ENCODE results near the gene TMEM232. TPM values are rescaled to one million over a fixed set of nuclear protein-coding genes. Genes with fewer than 3 reads are reported as not detected.

Gene TMEM232
- polyA plus RNA-seq, 1 donor (not counting 4 experiments of a cell fraction or from before 2014, with no cell fraction given) = 1.00 TPM

DNA sequence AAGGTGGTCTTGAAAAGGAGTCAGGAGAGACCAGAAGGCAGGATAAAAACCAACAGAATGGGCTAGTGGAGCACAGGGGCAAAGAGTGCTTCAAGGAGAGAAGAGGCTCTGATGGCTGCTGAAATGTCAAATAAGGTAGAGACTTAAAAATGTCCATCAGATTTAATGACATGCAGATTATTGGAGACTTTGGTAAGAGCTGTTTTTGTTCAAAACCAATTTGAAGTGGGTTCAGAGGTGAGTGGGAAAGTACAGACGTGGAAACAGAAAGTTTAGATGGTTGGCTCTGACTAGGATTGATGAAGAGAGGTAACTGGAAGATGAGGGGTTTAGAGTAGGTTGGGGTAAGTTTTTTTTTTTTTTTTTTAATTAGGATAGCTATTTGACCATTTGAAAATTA lies 26.5 kb upstream of the TMEM232 start:
- H3K79me2 ChIP-seq (ENCODE audit: control insufficient read depth, insufficient read depth, low read length) = no peaks in the 10 kb centered on the region
- H3K4me2 ChIP-seq (ENCODE audit: control insufficient read depth, extremely low read depth, insufficient read depth, low read depth, low read length) = no peak overlapping the region
- dilution Hi-C loops (cut with MboI; ENCODE audit: extremely low pct_ligation_motif_present, low sequenced_read_pairs) = no loop called here
- no peak overlapping the region for H3K9ac ChIP-seq (ENCODE audit: control insufficient read depth, extremely low read depth, insufficient read depth, low read length)
- H3K9me1 ChIP-seq (ENCODE audit: control insufficient read depth, extremely low read depth, insufficient read depth, low read length) = no peaks in the 10 kb centered on the region
- H3K9me3 ChIP-seq (ENCODE audit: control insufficient read depth, low read depth, low read length) = no peaks in the 10 kb centered on the region
- H3K27me3 ChIP-seq (ENCODE audit: control insufficient read depth, extremely low read depth, insufficient read depth, low read length) = no peaks in the 10 kb centered on the region
- no peak overlapping the region for H2AFZ ChIP-seq (ENCODE audit: control insufficient read depth, low read length)
- H3K4me1 ChIP-seq (ENCODE audit: control insufficient read depth, extremely low read depth, insufficient read depth, low read length) = peaks cover 3% of the 10 kb centered on the region
- H3K4me3 ChIP-seq (ENCODE audit: control insufficient read depth in 2 of 3, extremely low read depth in 1 of 3, insufficient read depth in 2 of 3, low read depth in 1 of 3, low read length in 3 of 3) = no peak overlapping the region
- FAIRE-seq = no peak
- H4K20me1 ChIP-seq (ENCODE audit: control insufficient read depth, extremely low read depth, insufficient read depth, low read length) = no peaks in the 10 kb centered on the region
- DNase-seq (ENCODE audit: low read depth, low spot score) = no peak
- TF ChIP-seq EZH2 (IDR thresholded peaks at IDR 0.05; ENCODE audit: low read length) = no peak
- TF ChIP-seq, protein P1, sequence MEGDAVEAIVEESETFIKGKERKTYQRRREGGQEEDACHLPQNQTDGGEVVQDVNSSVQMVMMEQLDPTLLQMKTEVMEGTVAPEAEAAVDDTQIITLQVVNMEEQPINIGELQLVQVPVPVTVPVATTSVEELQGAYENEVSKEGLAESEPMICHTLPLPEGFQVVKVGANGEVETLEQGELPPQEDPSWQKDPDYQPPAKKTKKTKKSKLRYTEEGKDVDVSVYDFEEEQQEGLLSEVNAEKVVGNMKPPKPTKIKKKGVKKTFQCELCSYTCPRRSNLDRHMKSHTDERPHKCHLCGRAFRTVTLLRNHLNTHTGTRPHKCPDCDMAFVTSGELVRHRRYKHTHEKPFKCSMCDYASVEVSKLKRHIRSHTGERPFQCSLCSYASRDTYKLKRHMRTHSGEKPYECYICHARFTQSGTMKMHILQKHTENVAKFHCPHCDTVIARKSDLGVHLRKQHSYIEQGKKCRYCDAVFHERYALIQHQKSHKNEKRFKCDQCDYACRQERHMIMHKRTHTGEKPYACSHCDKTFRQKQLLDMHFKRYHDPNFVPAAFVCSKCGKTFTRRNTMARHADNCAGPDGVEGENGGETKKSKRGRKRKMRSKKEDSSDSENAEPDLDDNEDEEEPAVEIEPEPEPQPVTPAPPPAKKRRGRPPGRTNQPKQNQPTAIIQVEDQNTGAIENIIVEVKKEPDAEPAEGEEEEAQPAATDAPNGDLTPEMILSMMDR (optimal IDR thresholded peaks at IDR 0.05 in 1 of 3, IDR thresholded peaks at IDR 0.05 in 1 of 3, conservative IDR thresholded peaks at IDR 0.05 in 1 of 3; ENCODE audit: extremely low read depth in 1 of 3, insufficient read depth in 2 of 3, low read length in 3 of 3) = no peak
- no peak overlapping the region for H3K27ac ChIP-seq (ENCODE audit: control insufficient read depth, insufficient read depth, low read length)
- H3K36me3 ChIP-seq (ENCODE audit: control insufficient read depth in 2 of 2, extremely low read depth in 1 of 2, insufficient read depth in 2 of 2, low read length in 2 of 2) = peaks cover 0 to 2% of the 10 kb centered on the region in 2 experiments

DNA sequence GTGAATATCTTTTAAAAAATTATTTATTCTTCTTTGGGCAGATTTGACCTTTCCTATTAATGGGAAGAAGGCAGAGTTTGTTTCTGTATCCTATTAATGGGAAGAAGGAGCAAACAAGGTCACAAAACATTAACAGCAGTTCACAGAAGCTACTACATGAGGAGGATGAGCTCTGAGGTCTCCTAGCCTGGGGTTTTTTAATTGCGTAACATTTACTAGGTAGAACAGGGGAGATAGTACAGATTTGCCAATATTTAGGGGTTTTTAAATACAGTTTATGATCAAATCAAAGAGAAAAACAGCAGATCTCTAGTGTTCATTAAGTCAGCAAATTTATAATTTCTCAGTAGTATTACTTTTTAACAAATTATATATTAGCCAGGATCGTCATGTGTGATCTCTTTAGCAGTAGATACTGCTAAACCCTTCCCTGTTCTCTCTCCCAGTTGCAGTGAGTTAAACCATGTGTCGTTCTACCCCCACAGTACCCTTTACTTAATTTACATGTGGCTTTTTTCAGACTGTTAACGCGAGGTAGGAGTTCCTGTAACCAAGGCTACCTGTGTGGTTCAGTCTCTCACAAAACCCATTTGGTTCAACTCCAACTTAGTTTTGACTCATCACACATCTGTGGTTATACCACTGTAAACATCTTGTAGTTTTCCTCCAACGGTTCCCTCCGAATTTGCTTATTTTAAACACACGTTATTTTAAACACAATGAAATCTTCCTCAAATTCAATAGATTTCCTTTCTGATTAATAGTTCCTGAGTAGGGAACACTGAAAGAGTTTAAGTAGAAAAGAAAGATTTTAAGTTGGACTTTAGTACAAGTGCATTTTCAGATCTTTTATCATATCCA lies 25.7 kb upstream of the TMEM232 start:
- no peaks in the 10 kb centered on the region for H3K27me3 ChIP-seq (ENCODE audit: control insufficient read depth, extremely low read depth, insufficient read depth, low read length)
- H3K79me2 ChIP-seq (ENCODE audit: control insufficient read depth, insufficient read depth, low read length) = no peaks in the 10 kb centered on the region
- peaks cover 0 to 2% of the 10 kb centered on the region in 2 experiments for H3K36me3 ChIP-seq (ENCODE audit: control insufficient read depth in 2 of 2, extremely low read depth in 1 of 2, insufficient read depth in 2 of 2, low read length in 2 of 2)
- no peak overlapping the region for H3K9ac ChIP-seq (ENCODE audit: control insufficient read depth, extremely low read depth, insufficient read depth, low read length)
- dilution Hi-C loops (cut with MboI; ENCODE audit: extremely low pct_ligation_motif_present, low sequenced_read_pairs) = no loop called here
- no peak overlapping the region for H2AFZ ChIP-seq (ENCODE audit: control insufficient read depth, low read length)
- H4K20me1 ChIP-seq (ENCODE audit: control insufficient read depth, extremely low read depth, insufficient read depth, low read length) = no peaks in the 10 kb centered on the region
- H3K9me1 ChIP-seq (ENCODE audit: control insufficient read depth, extremely low read depth, insufficient read depth, low read length) = no peaks in the 10 kb centered on the region
- no peak for FAIRE-seq
- H3K4me2 ChIP-seq (ENCODE audit: control insufficient read depth, extremely low read depth, insufficient read depth, low read depth, low read length) = no peak overlapping the region
- H3K4me3 ChIP-seq (ENCODE audit: control insufficient read depth in 2 of 3, extremely low read depth in 1 of 3, insufficient read depth in 2 of 3, low read depth in 1 of 3, low read length in 3 of 3) = no peak overlapping the region
- peaks cover 3% of the 10 kb centered on the region for H3K4me1 ChIP-seq (ENCODE audit: control insufficient read depth, extremely low read depth, insufficient read depth, low read length)
- no peak overlapping the region for H3K27ac ChIP-seq (ENCODE audit: control insufficient read depth, insufficient read depth, low read length)
- no peak for DNase-seq (ENCODE audit: low read depth, low spot score)
- no peaks in the 10 kb centered on the region for H3K9me3 ChIP-seq (ENCODE audit: control insufficient read depth, low read depth, low read length)
- no peak for TF ChIP-seq EZH2 (IDR thresholded peaks at IDR 0.05; ENCODE audit: low read length)
- TF ChIP-seq, protein P1 (optimal IDR thresholded peaks at IDR 0.05 in 1 of 3, IDR thresholded peaks at IDR 0.05 in 1 of 3, conservative IDR thresholded peaks at IDR 0.05 in 1 of 3; ENCODE audit: extremely low read depth in 1 of 3, insufficient read depth in 2 of 3, low read length in 3 of 3) = no peak

All from keratinocyte (primary cell).